HepG2 (cell line): Measurements from ENCODE around the gene ADSS2. TPM values are rescaled to one million over a fixed set of nuclear protein-coding genes. Genes with fewer than 3 reads are reported as not detected.
A peak's percentile ranks its signal among the peaks of the same experiment; 100 is the strongest.

Experiments used
- AHR ChIP-seq: IDR thresholded peaks from 2 replicates; pipeline ENCODE4 v1.6.1; 2018; ENCODE audit warnings: missing genetic modification reagents, missing compliant biosample characterization
- BCL6 ChIP-seq: IDR thresholded peaks from 2 replicates; pipeline ENCODE4 v1.6.1; 2016; ENCODE audit warnings: missing genetic modification reagents, missing compliant biosample characterization
- EED ChIP-seq: sonication (generic); formaldehyde crosslinking; IDR thresholded peaks from 2 replicates; pipeline ENCODE4 v1.5.0; 2020; ENCODE audit warnings: mild to moderate bottlenecking, missing genetic modification reagents
- FOXK2 ChIP-seq: fragments of 450-650 bp; IDR thresholded peaks from 2 replicates; pipeline ENCODE4 v1.6.1; 2016
- HHEX ChIP-seq: IDR thresholded peaks from 2 replicates; pipeline ENCODE4 v1.6.1; 2016; ENCODE audit warnings: control low read depth
- HOXD1 ChIP-seq: sonication (generic); formaldehyde crosslinking; IDR thresholded peaks from 2 replicates; pipeline ENCODE4 v1.5.0; 2020; ENCODE audit warnings: missing genetic modification reagents
- KAT8 ChIP-seq: IDR thresholded peaks from 2 replicates; pipeline ENCODE4 v1.6.1; 2016; ENCODE audit warnings: missing genetic modification reagents, missing compliant biosample characterization
- KLF9 ChIP-seq: IDR thresholded peaks from 2 replicates; pipeline ENCODE4 v1.6.1; 2016; ENCODE audit warnings: low read depth
- MBNL3 ChIP-seq: fragments of 250-450 bp; sonication (Bioruptor Pico); conservative IDR thresholded peaks from 2 replicates; pipeline ENCODE4 v1.8.0; 2022; ENCODE audit warnings: mild to moderate bottlenecking, inconsistent platforms
- MYC ChIP-seq: sonication (generic); formaldehyde crosslinking; IDR thresholded peaks from 2 replicates; pipeline ENCODE4 v1.9.0; 2021; ENCODE audit warnings: missing genetic modification reagents, borderline replicate concordance
- RBFOX2 ChIP-seq: fragments of 200-400 bp; formaldehyde crosslinking; IDR thresholded peaks from 2 replicates; pipeline ENCODE4 v1.6.1; 2017; ENCODE audit warnings: low read depth, mild to moderate bottlenecking, low read length
- TIGD3 ChIP-seq: sonication (generic); formaldehyde crosslinking; IDR thresholded peaks from 2 replicates; pipeline ENCODE4 v1.5.1; 2020; ENCODE audit warnings: mild to moderate bottlenecking, missing genetic modification reagents, borderline replicate concordance
- YEATS4 ChIP-seq: sonication (generic); formaldehyde crosslinking; IDR thresholded peaks from 2 replicates; pipeline ENCODE4 v1.4.0; 2020; ENCODE audit warnings: missing genetic modification reagents, borderline replicate concordance
- ZFY ChIP-seq: sonication (generic); formaldehyde crosslinking; IDR thresholded peaks from 2 replicates; pipeline ENCODE4 v1.4.0; 2020; ENCODE audit warnings: missing genetic modification reagents
- ZNF160 ChIP-seq: sonication (generic); formaldehyde crosslinking; IDR thresholded peaks from 2 replicates; pipeline ENCODE4 v1.8.0; 2022; ENCODE audit warnings: mild to moderate bottlenecking, inconsistent platforms, missing genetic modification reagents
- ZNF30 ChIP-seq: sonication (generic); formaldehyde crosslinking; IDR thresholded peaks from 2 replicates; pipeline ENCODE4 v1.5.0; 2020; ENCODE audit warnings: mild to moderate bottlenecking, missing genetic modification reagents
- ZNF317 ChIP-seq: sonication (generic); formaldehyde crosslinking; IDR thresholded peaks from 2 replicates; pipeline ENCODE4 v1.5.0; 2020; ENCODE audit warnings: mild to moderate bottlenecking, missing genetic modification reagents
- ZNF557 ChIP-seq: sonication (generic); formaldehyde crosslinking; IDR thresholded peaks from 2 replicates; pipeline ENCODE4 v1.4.0; 2020; ENCODE audit warnings: missing genetic modification reagents
- ZNF558 ChIP-seq: sonication (generic); formaldehyde crosslinking; IDR thresholded peaks from 2 replicates; pipeline ENCODE4 v1.9.0; 2022; ENCODE audit warnings: mild to moderate bottlenecking, missing genetic modification reagents, borderline replicate concordance
- ZNF672 ChIP-seq: sonication (generic); formaldehyde crosslinking; IDR thresholded peaks from 2 replicates; pipeline ENCODE4 v1.8.1; 2022; ENCODE audit warnings: missing genetic modification reagents
- ZSCAN21 ChIP-seq: sonication (generic); formaldehyde crosslinking; IDR thresholded peaks from 2 replicates; pipeline ENCODE4 v1.8.0; 2022; ENCODE audit warnings: mild to moderate bottlenecking, missing genetic modification reagents, moderate library complexity, borderline replicate concordance
- ZSCAN25 ChIP-seq: sonication (generic); formaldehyde crosslinking; IDR thresholded peaks from 2 replicates; pipeline ENCODE4 v1.8.0; 2022; ENCODE audit warnings: mild to moderate bottlenecking, missing genetic modification reagents
- polyA plus RNA-seq, 8 experiments: library from polyadenylated mRNA; depleted of rRNA in 3 of 8; stranded (reverse) in 7 of 8; unstranded in 1 of 8; fragments of >200 nt; fragmentation: Illumina TruSeq in 4 of 8; extraction: Trizol in 4 of 8; gene quantifications; 2 replicates each; pipeline versions ENCODE4 v1.2.1 to v1.2.3, GENCODE V29; 2011 to 2016; ENCODE audit warnings: low read depth in 4 of 8, missing spikeins in 1 of 8, mixed read lengths in 1 of 8; ENCODE audit not compliant: insufficient read depth in 1 of 8
- total RNA-seq, 5 experiments: library from RNA; depleted of rRNA; stranded (reverse); fragments of >200 nt; fragmentation: Illumina TruSeq; extraction: Trizol; gene quantifications; 2 replicates each; pipeline ENCODE4 v1.2.3, GENCODE V29; 2016; ENCODE audit warnings: low read depth in 1 of 5
- TF ChIP-seq, protein P1 (sequence below): sonication (generic); formaldehyde crosslinking; IDR thresholded peaks from 2 replicates; pipeline ENCODE4 v1.4.0; 2020; ENCODE audit warnings: missing genetic modification reagents
- TF ChIP-seq, protein P2 (sequence below): sonication (generic); formaldehyde crosslinking; IDR thresholded peaks from 2 replicates; pipeline ENCODE4 v1.8.1; 2023; ENCODE audit warnings: missing genetic modification reagents, mild to moderate bottlenecking, borderline replicate concordance
- TF ChIP-seq, protein P3 (sequence below): sonication (generic); formaldehyde crosslinking; IDR thresholded peaks from 2 replicates; pipeline ENCODE4 v1.4.0; 2020; ENCODE audit warnings: mild to moderate bottlenecking, missing genetic modification reagents, borderline replicate concordance
- TF ChIP-seq, protein P4 (sequence below): sonication (generic); formaldehyde crosslinking; IDR thresholded peaks from 2 replicates; pipeline ENCODE4 v1.4.0; 2020; ENCODE audit warnings: missing genetic modification reagents

ADSS2 gene
- total and polyA plus RNA-seq, 2 of the 13 experiments (the other 11 are each of a cell fraction or from before 2014, with no cell fraction given), result 15.1 to 43.4 TPM

DNA sequence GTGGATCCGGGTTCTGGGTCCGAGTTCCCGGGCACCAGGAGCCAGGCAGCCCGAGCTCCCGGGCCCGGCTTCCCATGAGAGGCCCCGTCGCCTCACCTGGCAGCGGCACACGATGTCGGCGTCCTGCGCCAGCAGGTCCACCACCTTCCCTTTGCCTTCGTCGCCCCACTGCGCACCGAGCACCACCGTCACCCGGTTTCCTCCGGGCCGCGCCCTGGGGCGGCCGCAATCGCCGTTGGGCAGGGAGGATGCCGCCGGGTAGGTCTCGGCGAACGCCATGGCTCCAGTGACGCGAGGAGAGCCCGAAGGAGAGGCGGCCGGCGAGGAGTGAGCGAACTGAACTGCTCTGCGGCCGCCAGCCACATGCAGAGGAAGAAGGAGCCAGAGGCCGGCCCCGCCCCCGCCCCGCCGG is at the start of gene ADSS2 (continued):
- TF ChIP-seq YEATS4 (CRISPR knock-in tag) (peak; percentile 80), ZSCAN25 (CRISPR knock-in tag) (peak; percentile 23; the same call in 1 of the 2 replicates), ZNF558 (CRISPR knock-in tag) (peak; percentile 69; the same call in 1 of the 2 replicates), TIGD3 (peak; percentile 58; the same call in 1 of the 2 replicates), AHR (CRISPR knock-in tag) (0 out of 2 replicates have a peak, but pooled peaks have one; percentile 43), ZNF30 (CRISPR knock-in tag) (peak; percentile 86; the same call in 1 of the 2 replicates), FOXK2 (no peak), RBFOX2 (peak; percentile 95), ZNF160 (CRISPR knock-in tag) (peak; percentile 46; the same call in 1 of the 2 replicates), MBNL3 (no peak), ZNF672 (CRISPR knock-in tag) (peak; percentile 69; the same call in 1 of the 2 replicates), KLF9 (CRISPR knock-in tag) (0 out of 2 replicates have a peak, but pooled peaks have one; percentile 21), ZFY (CRISPR knock-in tag) (peak; percentile 77), KAT8 (0 out of 2 replicates have a peak, but pooled peaks have one; percentile 16), HOXD1 (peak; percentile 9; the same call in 1 of the 2 replicates), ZNF557 (CRISPR knock-in tag) (no peak), EED (CRISPR knock-in tag) (peak; percentile 85), ZNF317 (CRISPR knock-in tag) (0 out of 2 replicates have a peak, but pooled peaks have one; percentile 27), BCL6 (CRISPR knock-in tag) (no peak; the same call in 1 of the 2 replicates), MYC (CRISPR knock-in tag) (peak; percentile 81; the same call in 1 of the 2 replicates), ZSCAN21 (0 out of 2 replicates have a peak, but pooled peaks have one; percentile 38), HHEX (CRISPR knock-in tag) (no peak)
- TF ChIP-seq, protein P1, sequence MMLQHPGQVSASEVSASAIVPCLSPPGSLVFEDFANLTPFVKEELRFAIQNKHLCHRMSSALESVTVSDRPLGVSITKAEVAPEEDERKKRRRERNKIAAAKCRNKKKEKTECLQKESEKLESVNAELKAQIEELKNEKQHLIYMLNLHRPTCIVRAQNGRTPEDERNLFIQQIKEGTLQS, result 0 out of 2 replicates have a peak, but pooled peaks have one; percentile 17
- TF ChIP-seq, protein P2, sequence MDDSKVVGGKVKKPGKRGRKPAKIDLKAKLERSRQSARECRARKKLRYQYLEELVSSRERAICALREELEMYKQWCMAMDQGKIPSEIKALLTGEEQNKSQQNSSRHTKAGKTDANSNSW (CRISPR knock-in tag), result peak; percentile 33; the same call in 1 of the 2 replicates
- TF ChIP-seq, protein P3, sequence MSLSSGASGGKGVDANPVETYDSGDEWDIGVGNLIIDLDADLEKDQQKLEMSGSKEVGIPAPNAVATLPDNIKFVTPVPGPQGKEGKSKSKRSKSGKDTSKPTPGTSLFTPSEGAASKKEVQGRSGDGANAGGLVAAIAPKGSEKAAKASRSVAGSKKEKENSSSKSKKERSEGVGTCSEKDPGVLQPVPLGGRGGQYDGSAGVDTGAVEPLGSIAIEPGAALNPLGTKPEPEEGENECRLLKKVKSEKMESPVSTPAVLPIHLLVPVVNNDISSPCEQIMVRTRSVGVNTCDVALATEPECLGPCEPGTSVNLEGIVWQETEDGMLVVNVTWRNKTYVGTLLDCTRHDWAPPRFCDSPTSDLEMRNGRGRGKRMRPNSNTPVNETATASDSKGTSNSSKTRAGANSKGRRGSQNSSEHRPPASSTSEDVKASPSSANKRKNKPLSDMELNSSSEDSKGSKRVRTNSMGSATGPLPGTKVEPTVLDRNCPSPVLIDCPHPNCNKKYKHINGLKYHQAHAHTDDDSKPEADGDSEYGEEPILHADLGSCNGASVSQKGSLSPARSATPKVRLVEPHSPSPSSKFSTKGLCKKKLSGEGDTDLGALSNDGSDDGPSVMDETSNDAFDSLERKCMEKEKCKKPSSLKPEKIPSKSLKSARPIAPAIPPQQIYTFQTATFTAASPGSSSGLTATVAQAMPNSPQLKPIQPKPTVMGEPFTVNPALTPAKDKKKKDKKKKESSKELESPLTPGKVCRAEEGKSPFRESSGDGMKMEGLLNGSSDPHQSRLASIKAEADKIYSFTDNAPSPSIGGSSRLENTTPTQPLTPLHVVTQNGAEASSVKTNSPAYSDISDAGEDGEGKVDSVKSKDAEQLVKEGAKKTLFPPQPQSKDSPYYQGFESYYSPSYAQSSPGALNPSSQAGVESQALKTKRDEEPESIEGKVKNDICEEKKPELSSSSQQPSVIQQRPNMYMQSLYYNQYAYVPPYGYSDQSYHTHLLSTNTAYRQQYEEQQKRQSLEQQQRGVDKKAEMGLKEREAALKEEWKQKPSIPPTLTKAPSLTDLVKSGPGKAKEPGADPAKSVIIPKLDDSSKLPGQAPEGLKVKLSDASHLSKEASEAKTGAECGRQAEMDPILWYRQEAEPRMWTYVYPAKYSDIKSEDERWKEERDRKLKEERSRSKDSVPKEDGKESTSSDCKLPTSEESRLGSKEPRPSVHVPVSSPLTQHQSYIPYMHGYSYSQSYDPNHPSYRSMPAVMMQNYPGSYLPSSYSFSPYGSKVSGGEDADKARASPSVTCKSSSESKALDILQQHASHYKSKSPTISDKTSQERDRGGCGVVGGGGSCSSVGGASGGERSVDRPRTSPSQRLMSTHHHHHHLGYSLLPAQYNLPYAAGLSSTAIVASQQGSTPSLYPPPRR (CRISPR knock-in tag), result no peak
- TF ChIP-seq, protein P4, sequence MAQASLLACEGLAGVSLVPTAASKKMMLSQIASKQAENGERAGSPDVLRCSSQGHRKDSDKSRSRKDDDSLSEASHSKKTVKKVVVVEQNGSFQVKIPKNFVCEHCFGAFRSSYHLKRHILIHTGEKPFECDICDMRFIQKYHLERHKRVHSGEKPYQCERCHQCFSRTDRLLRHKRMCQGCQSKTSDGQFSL (CRISPR knock-in tag), result no peak
